LNCAP (cell line): Measurements from ENCODE around the gene USP35.

ENCODE experiments used
- TF ChIP-seq, protein P1 (sequence below): fragments of 450-650 bp; IDR thresholded peaks from 2 replicates; pipeline ENCODE4 v1.5.1; 2017; ENCODE audit warnings: mild to moderate bottlenecking

The USP35 gene

DNA sequence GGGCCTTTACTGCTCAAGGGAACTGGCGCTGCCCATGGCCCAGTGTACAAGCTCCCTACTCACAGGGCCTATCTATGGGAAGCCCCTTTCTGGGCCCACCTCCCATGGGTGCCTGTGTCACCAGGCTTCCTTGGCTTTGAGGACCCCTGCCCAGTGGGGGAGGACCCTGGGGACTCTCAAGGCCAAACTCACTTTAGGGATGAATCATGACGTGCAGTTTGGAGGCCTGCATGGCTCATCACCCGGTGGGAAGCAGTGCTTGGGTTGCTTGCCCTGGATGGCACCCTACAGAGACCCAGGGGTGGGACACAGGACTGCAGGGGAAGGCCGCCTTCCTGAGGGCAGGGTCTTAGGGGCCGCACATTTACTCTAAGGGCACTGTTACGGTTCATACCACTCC is 16.8 kb upstream of the USP35 start:
- TF ChIP-seq, protein P1, sequence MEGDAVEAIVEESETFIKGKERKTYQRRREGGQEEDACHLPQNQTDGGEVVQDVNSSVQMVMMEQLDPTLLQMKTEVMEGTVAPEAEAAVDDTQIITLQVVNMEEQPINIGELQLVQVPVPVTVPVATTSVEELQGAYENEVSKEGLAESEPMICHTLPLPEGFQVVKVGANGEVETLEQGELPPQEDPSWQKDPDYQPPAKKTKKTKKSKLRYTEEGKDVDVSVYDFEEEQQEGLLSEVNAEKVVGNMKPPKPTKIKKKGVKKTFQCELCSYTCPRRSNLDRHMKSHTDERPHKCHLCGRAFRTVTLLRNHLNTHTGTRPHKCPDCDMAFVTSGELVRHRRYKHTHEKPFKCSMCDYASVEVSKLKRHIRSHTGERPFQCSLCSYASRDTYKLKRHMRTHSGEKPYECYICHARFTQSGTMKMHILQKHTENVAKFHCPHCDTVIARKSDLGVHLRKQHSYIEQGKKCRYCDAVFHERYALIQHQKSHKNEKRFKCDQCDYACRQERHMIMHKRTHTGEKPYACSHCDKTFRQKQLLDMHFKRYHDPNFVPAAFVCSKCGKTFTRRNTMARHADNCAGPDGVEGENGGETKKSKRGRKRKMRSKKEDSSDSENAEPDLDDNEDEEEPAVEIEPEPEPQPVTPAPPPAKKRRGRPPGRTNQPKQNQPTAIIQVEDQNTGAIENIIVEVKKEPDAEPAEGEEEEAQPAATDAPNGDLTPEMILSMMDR, result no peak

DNA sequence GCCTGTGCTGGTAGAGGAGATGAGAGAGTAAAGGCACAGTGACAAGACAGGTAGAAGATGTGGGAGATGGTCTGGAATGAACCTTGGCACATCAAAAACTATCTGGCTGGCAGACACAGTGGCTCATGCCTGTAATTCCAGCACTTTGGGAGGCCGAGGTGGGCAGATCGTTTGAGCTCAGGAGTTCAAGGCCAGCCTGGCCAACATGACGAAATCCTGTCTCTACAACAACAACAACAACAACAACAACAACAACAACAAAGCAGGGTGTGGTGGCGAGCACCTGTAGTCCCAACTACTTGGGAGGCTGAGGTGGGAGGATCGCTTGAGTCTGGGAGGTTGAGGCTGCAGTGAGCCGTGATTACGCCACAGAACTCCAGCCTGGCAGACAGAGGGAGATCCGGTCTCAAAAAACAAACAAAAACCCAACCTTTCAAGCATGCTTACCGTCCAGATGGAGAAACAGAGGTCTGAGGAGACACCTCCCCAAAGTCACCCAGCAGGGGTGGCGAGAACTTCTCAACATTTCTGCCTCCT is 12.0 kb upstream of the USP35 start:
- TF ChIP-seq, protein P1, result no peak

DNA sequence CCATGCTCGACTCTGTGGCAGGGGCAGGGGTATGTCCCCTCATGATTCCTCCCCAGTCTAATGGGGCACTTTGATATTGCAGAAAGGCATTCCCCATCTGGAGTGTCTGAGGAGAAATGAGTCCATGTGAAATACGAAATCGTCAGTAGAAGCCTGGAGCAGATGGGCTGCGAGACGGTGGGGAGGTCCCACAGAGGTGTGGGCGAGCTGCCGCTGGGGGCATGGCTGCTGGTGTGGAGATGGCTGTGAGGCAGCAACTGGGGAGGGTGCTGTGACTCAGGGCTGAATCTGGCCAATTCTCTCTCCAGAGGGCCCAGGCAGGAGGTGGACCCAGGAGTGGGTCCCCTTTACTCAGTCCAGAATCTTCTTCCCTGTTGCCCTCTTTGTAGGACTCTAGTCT is 11.5 kb upstream of the USP35 start:
- TF ChIP-seq, protein P1, result no peak

DNA sequence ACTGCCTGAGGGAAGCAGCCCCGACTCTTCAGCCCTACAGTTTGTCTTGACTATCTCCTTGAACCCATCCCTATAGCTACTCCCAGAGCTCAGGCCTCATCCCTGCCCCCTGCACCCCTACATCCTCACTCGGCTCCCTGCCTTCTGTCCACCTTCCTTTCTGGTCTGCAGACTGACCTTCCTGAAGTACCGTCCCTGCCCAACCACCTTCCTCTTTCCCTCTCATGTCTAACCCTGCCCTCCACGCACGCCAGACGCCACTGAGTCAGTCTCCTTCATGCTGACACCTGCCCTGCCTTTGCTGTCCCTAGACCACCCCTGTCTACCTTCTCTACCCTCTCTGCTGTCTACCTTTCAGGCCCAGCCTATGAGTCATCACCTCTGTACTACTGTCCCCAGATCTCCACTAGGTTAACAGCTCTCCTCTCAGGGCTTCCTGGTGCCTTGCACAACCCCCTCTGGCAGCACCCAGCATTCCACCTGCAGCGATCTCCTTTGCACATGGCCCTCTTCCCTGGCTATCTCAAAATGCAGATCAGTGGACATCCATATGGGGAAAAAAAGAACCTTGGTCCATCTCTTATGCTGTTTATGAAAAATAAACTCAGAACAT is 9.2 kb upstream of the USP35 start:
- TF ChIP-seq, protein P1, result no peak

DNA sequence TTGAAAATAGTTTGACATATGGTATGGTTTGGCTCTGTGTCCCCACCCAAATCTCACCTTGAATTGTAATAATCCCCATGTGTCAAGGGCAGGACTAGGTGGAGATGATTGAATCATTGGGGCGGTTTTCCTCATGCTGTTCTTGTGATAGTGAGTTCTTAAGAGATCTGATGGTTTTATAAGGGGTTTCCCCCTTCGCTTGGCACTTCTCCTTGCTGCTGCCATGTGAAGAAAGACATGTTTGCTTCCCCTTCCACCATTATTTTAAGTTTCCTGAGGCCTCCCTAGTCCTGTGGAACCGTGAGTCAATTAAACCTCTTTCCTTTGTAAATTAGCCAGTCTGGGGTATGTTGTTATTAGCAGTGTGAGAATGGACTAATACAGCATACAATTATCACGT is 8.0 kb upstream of the USP35 start:
- TF ChIP-seq, protein P1, result no peak

DNA sequence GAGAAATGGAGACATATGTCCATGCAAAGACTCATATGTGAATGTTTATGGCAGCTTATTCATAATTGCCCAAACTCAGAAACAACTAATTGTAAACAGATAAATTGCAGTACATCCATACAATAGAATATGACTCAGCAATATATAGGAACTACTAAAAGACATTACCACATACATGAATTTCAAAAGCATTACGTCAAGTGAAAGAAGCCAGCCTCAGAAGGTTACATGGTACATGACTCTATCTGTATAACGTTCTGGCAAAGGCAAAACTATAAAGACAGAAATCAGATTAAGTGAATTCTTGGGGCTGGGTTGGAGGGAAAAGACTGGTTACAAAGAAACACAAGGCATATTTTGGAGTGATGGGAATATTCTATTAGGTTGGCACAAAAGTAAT is 7.5 kb upstream of the USP35 start:
- TF ChIP-seq, protein P1, result no peak

DNA sequence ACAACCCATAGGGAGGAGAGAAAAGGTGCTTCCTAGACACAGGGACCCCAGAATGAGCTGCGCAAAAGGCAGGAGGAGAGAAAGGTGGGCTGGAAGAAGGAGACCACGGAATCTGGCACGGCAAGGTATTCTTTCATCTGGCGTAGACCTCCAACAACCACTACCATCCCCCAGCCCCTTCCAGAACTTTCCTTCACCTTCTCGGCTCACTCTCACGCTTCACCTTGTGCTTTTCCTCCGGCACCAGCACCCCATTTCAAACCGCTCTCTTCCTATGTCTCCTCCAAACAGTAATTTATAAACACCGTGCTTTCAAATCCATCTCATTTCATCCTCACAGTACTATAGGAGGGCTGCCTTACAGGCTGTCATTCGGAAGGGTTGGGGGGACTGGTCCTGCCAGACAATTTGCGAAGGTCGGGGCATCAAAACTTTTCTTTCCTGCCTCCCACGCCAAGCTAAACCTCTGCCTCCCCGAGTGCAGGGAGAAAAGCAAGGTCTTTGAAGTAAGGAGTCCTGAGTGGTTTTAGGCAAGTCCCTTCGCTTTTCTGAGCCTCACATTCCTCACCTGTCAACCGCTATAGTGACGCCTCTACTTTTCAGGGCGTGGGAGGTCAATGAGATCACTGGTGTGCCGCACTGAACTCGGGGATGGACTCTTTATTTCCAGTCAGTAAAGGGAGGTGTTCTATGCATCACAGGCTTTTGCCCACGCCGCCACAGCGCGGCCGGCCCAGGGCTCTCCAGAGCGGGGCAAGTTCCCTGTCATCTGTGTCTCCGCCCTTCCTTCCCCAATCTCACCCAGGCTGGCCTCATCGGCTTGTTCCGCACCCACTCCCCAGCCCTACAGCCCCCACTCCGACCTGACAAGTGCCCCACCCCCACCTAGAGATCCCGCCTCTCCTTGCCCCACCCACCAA is 1.1 kb upstream of the USP35 start:
- TF ChIP-seq, protein P1, result no peak
